CD8-positive, alpha-beta memory T cell (primary cell): ENCODE data around the gene SPRED2. TPM values are rescaled to one million over a fixed set of nuclear protein-coding genes. Genes with fewer than 3 reads are reported as not detected.

ENCODE experiments used
- CTCF ChIA-PET: fragments of 350-600 bp; sonication (Branson Sonifier 250); formaldehyde crosslinking; loops from one replicate; lab custom pipeline; 2021; ENCODE audit warnings: antibody characterized with exemption; lab: Charles Lee
- POLR2A ChIA-PET: fragments of 350-600 bp; sonication (Branson Sonifier 250); formaldehyde crosslinking; loops from one replicate; lab custom pipeline; 2021; ENCODE audit warnings: antibody characterized with exemption; lab: Charles Lee
- DNase-seq, 5 donors: peaks; one replicate each; pipeline versions ENCODE4 v3.0.0 to v3.0.0-alpha.2; 2020 to 2022; ENCODE audit warnings: mixed read lengths in 1 of 5
- H3K27ac ChIP-seq: one replicate; pipeline ENCODE4 v1.7.0; 2013; ENCODE audit warnings: low read depth, mild to moderate bottlenecking, low read length, moderate library complexity
- H3K27me3 ChIP-seq: 2 replicates; pipeline ENCODE4 v1.7.0; 2013; ENCODE audit warnings: low read length, mild to moderate bottlenecking; ENCODE audit not compliant: insufficient read depth, poor library complexity, severe bottlenecking
- H3K36me3 ChIP-seq: 2 replicates; pipeline ENCODE4 v1.7.0; 2013; ENCODE audit warnings: mild to moderate bottlenecking, low read length, moderate library complexity; ENCODE audit not compliant: insufficient read depth
- H3K4me1 ChIP-seq: 2 replicates; pipeline ENCODE4 v1.7.0; 2013; ENCODE audit warnings: mild to moderate bottlenecking, low read length, moderate library complexity; ENCODE audit not compliant: insufficient read depth
- H3K4me3 ChIP-seq: 2 replicates; pipeline ENCODE4 v1.7.0; 2013; ENCODE audit warnings: mild to moderate bottlenecking, low read length
- H3K9me3 ChIP-seq: 2 replicates; pipeline ENCODE4 v1.7.0; 2013; ENCODE audit warnings: mild to moderate bottlenecking, low read length
- H3K27ac Mint-ChIP-seq, 8 donors: one replicate each; pipeline ENCODE4 v1.8.0; 2020 to 2021; ENCODE audit warnings: mixed read lengths in 8 of 8, mild to moderate bottlenecking in 6 of 8, inconsistent platforms in 3 of 8, moderate library complexity in 3 of 8
- H3K27me3 Mint-ChIP-seq, 2 donors: one replicate each; pipeline ENCODE4 v1.8.0; 2020 to 2021; ENCODE audit warnings: mixed read lengths in 2 of 2, mild to moderate bottlenecking in 1 of 2, moderate library complexity in 1 of 2
- H3K36me3 Mint-ChIP-seq, 3 donors: one replicate each; pipeline ENCODE4 v1.8.0; 2020 to 2021; ENCODE audit warnings: mixed read lengths in 3 of 3, inconsistent platforms in 1 of 3, mild to moderate bottlenecking in 1 of 3
- H3K4me1 Mint-ChIP-seq, 3 donors: one replicate each; pipeline ENCODE4 v1.8.0; 2020 to 2021; ENCODE audit warnings: mixed read lengths in 3 of 3, inconsistent platforms in 1 of 3, mild to moderate bottlenecking in 1 of 3
- H3K4me3 Mint-ChIP-seq, 7 donors: one replicate each; pipeline ENCODE4 v1.8.0; 2020 to 2021; ENCODE audit warnings: mixed read lengths in 7 of 7, mild to moderate bottlenecking in 6 of 7, moderate library complexity in 4 of 7, inconsistent platforms in 2 of 7
- H3K9me3 Mint-ChIP-seq, 5 donors: one replicate each; pipeline ENCODE4 v1.8.0; 2020 to 2022; ENCODE audit warnings: mixed read lengths in 5 of 5, mild to moderate bottlenecking in 3 of 5, moderate library complexity in 2 of 5, inconsistent platforms in 1 of 5
- polyA plus RNA-seq: library from polyadenylated mRNA; unstranded; fragments of 300-500 nt; fragmentation: Illumina TruSeq; gene quantifications from one replicate; pipeline ENCODE4 v1.2.3, GENCODE V29; 2021
- total RNA-seq, 2 experiments: library from RNA; stranded (reverse); gene quantifications; one replicate each; pipeline ENCODE4 v1.2.3, GENCODE V29; 2021

Gene SPRED2
- total and polyA plus RNA-seq, 3 experiments from 2014 or later: 1.3 to 4.0 (median 3.0) TPM

GRCh38 chr2:65456064-65456463, 23.7 kb upstream of the SPRED2 start:
- ChIA-PET POLR2A (no interaction called here), CTCF (no interaction called here)
- H3K27ac ChIP-seq: no peak overlapping the region
- Mint-ChIP-seq H3K4me1 (no peaks in the 10 kb centered on the region), H3K9me3 (no peaks in the 10 kb centered on the region), H3K27me3 (peaks cover 23 to 59% of the 10 kb centered on the region in 2 donors), H3K36me3 (no peaks in the 10 kb centered on the region), H3K4me3 (no peak overlapping the region), H3K27ac (no peak overlapping the region)
- H3K4me1 ChIP-seq: no peaks in the 10 kb centered on the region
- no peaks in the 10 kb centered on the region for H3K27me3 ChIP-seq
- no peaks in the 10 kb centered on the region for H3K9me3 ChIP-seq
- H3K4me3 ChIP-seq: no peak overlapping the region
- no peak for DNase-seq
- H3K36me3 ChIP-seq: no peaks in the 10 kb centered on the region

GRCh38 chr2:65453916-65454315, 21.5 kb upstream of the SPRED2 start:
- H3K27ac Mint-ChIP-seq: no peak overlapping the region
- Histone ChIP-seq H3K4me3 (no peak overlapping the region), H3K36me3 (no peaks in the 10 kb centered on the region), H3K27ac (no peak overlapping the region), H3K27me3 (no peaks in the 10 kb centered on the region), H3K9me3 (no peaks in the 10 kb centered on the region), H3K4me1 (no peaks in the 10 kb centered on the region)
- peaks cover 19 to 61% of the 10 kb centered on the region in 2 donors for H3K27me3 Mint-ChIP-seq
- H3K36me3 Mint-ChIP-seq: no peaks in the 10 kb centered on the region
- no peaks in the 10 kb centered on the region for H3K4me1 Mint-ChIP-seq
- CTCF ChIA-PET: no interaction called here
- H3K9me3 Mint-ChIP-seq: peaks cover 0 to 2% (median 0%) of the 10 kb centered on the region in 5 donors
- no peak for DNase-seq
- H3K4me3 Mint-ChIP-seq: no peak overlapping the region
- POLR2A ChIA-PET: no interaction called here

- Mint-ChIP-seq H3K27me3 (peaks cover 13 to 58% of the 10 kb centered on the region in 2 donors), H3K36me3 (no peaks in the 10 kb centered on the region), H3K4me1 (no peaks in the 10 kb centered on the region), H3K4me3 (no peak overlapping the region), H3K27ac (no peak overlapping the region), H3K9me3 (peaks cover 0 to 2% (median 0%) of the 10 kb centered on the region in 5 donors)
- no peak overlapping the region for H3K27ac ChIP-seq
- no peaks in the 10 kb centered on the region for H3K36me3 ChIP-seq
- H3K9me3 ChIP-seq: no peaks in the 10 kb centered on the region
- DNase-seq: no peak
- POLR2A ChIA-PET: no interaction called here
- no peak overlapping the region for H3K4me3 ChIP-seq
- CTCF ChIA-PET: interaction anchor here (0.6 kb wide), 1 partner anchor 227 kb away, joined by 5 read pairs; no protein-coding TSS in a partner anchor
- no peaks in the 10 kb centered on the region for H3K27me3 ChIP-seq
- H3K4me1 ChIP-seq: no peaks in the 10 kb centered on the region
Measured at GRCh38 chr2:65452150-65452895, 19.9 kb upstream of the SPRED2 start.

GRCh38 chr2:65450810-65451209, 18.4 kb upstream of the SPRED2 start:
- CTCF ChIA-PET: no interaction called here
- no peaks in the 10 kb centered on the region for H3K36me3 Mint-ChIP-seq
- Histone ChIP-seq H3K4me3 (no peak overlapping the region), H3K4me1 (no peaks in the 10 kb centered on the region), H3K27me3 (no peaks in the 10 kb centered on the region), H3K27ac (no peak overlapping the region), H3K9me3 (no peaks in the 10 kb centered on the region), H3K36me3 (no peaks in the 10 kb centered on the region)
- H3K27ac Mint-ChIP-seq: no peak overlapping the region
- no peak for DNase-seq
- peaks cover 0 to 2% (median 0%) of the 10 kb centered on the region in 5 donors for H3K9me3 Mint-ChIP-seq
- no peak overlapping the region for H3K4me3 Mint-ChIP-seq
- POLR2A ChIA-PET: no interaction called here
- no peaks in the 10 kb centered on the region for H3K4me1 Mint-ChIP-seq
- peaks cover 12 to 57% of the 10 kb centered on the region in 2 donors for H3K27me3 Mint-ChIP-seq

- H3K4me3 Mint-ChIP-seq: no peak overlapping the region
- H3K27me3 Mint-ChIP-seq: peaks cover 12 to 56% of the 10 kb centered on the region in 2 donors
Measured at GRCh38 chr2:65450393-65450792, 18.0 kb upstream of the SPRED2 start.

GRCh38 chr2:65443509-65444186, 11.2 kb upstream of the SPRED2 start:
- ChIA-PET CTCF (no interaction called here), POLR2A (no interaction called here)
- no peaks in the 10 kb centered on the region for H3K9me3 ChIP-seq
- no peak for DNase-seq
- no peaks in the 10 kb centered on the region for H3K4me1 Mint-ChIP-seq
- H3K27ac Mint-ChIP-seq: no peak overlapping the region
- no peak overlapping the region for H3K27ac ChIP-seq
- H3K4me3 ChIP-seq: no peak overlapping the region
- H3K36me3 Mint-ChIP-seq: no peaks in the 10 kb centered on the region
- peaks cover 5 to 23% of the 10 kb centered on the region in 2 donors for H3K27me3 Mint-ChIP-seq
- H3K4me3 Mint-ChIP-seq: no peak overlapping the region
- H3K9me3 Mint-ChIP-seq: no peaks in the 10 kb centered on the region
- no peaks in the 10 kb centered on the region for H3K4me1 ChIP-seq
- H3K36me3 ChIP-seq: no peaks in the 10 kb centered on the region
- peaks cover 5% of the 10 kb centered on the region for H3K27me3 ChIP-seq

More at GRCh38 chr2:65450393-65450792, 18.0 kb upstream of the SPRED2 start:
- Histone ChIP-seq H3K36me3 (no peaks in the 10 kb centered on the region), H3K4me3 (no peak overlapping the region), H3K27ac (no peak overlapping the region), H3K9me3 (no peaks in the 10 kb centered on the region), H3K4me1 (no peaks in the 10 kb centered on the region), H3K27me3 (no peaks in the 10 kb centered on the region)
- Mint-ChIP-seq H3K27ac (no peak overlapping the region), H3K4me1 (no peaks in the 10 kb centered on the region), H3K9me3 (peaks cover 0 to 2% (median 0%) of the 10 kb centered on the region in 5 donors), H3K36me3 (no peaks in the 10 kb centered on the region)
- no peak for DNase-seq
- ChIA-PET POLR2A (no interaction called here), CTCF (no interaction called here)

GRCh38 chr2:65442420-65443020, 10.1 kb upstream of the SPRED2 start:
- Mint-ChIP-seq H3K27ac (peak overlapping the region in 1 of 8 donors; percentile 10), H3K4me1 (no peaks in the 10 kb centered on the region), H3K4me3 (no peak overlapping the region), H3K9me3 (no peaks in the 10 kb centered on the region), H3K27me3 (peaks cover 7 to 21% of the 10 kb centered on the region in 2 donors), H3K36me3 (no peaks in the 10 kb centered on the region)
- DNase-seq: no peak
- H3K4me1 ChIP-seq: no peaks in the 10 kb centered on the region
- H3K36me3 ChIP-seq: no peaks in the 10 kb centered on the region
- no peaks in the 10 kb centered on the region for H3K9me3 ChIP-seq
- CTCF ChIA-PET: no interaction called here
- H3K27me3 ChIP-seq: peaks cover 5% of the 10 kb centered on the region
- POLR2A ChIA-PET: no interaction called here
- H3K4me3 ChIP-seq: no peak overlapping the region
- no peak overlapping the region for H3K27ac ChIP-seq
